T-helper 1 cell treated with Interleukin-12 subunit alpha and Interleukin-12 subunit beta and Interleukin-4 antibody, amounts not matched to agents 30 ng/mL and 1 ng/mL, for 36 hours (primary cell): Measurements from ENCODE around the gene RASGRF2. TPM values are rescaled to one million over a fixed set of nuclear protein-coding genes. Genes with fewer than 3 reads are reported as not detected.

ENCODE experiments used
- intact Hi-C: fragments of 100-400 bp; cut with micrococcal nuclease; formaldehyde crosslinking; loops from one replicate; pipeline ENCODE4 v1.15.1; 2024
- total RNA-seq: library from RNA; stranded (reverse); gene quantifications from 2 replicates; pipeline ENCODE4 v1.2.3, GENCODE V29; 2022

RASGRF2 gene
- total RNA-seq, 1 donor from 2014 or later = 10.8 TPM

- intact Hi-C loops = loop anchor here (1.0 to 5.0 kb wide), 9 partner anchors 30 to 848 kb away; partner anchors contain the start of genes RASGRF2 and ZCCHC9
Measured at GRCh38 chr5:81194633-81195334, 234.6 kb downstream of the RASGRF2 start.

- intact Hi-C loops = loop anchor here (1.0 to 5.0 kb wide), 8 partner anchors 31 to 849 kb away; partner anchors contain the start of gene ZCCHC9
Measured at GRCh38 chr5:81195335-81195929, 235.3 kb downstream of the RASGRF2 start.

GRCh38 chr5:81202655-81203054, 242.5 kb downstream of the RASGRF2 start:
- intact Hi-C loops = no loop called here

GRCh38 chr5:81203729-81204128, 243.6 kb downstream of the RASGRF2 start:
- intact Hi-C loops = no loop called here

- intact Hi-C loops = no loop called here
Measured at GRCh38 chr5:81204205-81204604, 244.0 kb downstream of the RASGRF2 start.

- intact Hi-C loops = no loop called here
Measured at GRCh38 chr5:81205058-81205457, 244.9 kb downstream of the RASGRF2 start.

GRCh38 chr5:81207009-81207408, 246.8 kb downstream of the RASGRF2 start:
- intact Hi-C loops = no loop called here

- intact Hi-C loops = no loop called here
Measured at GRCh38 chr5:81208904-81209303, 248.7 kb downstream of the RASGRF2 start.

GRCh38 chr5:81209386-81209785, 249.2 kb downstream of the RASGRF2 start:
- intact Hi-C loops = no loop called here

GRCh38 chr5:81209869-81210493, 249.8 kb downstream of the RASGRF2 start:
- intact Hi-C loops = no loop called here

- intact Hi-C loops = no loop called here
Measured at GRCh38 chr5:81212211-81212751, 252.1 kb downstream of the RASGRF2 start.

GRCh38 chr5:81213070-81213469, 252.9 kb downstream of the RASGRF2 start:
- intact Hi-C loops = no loop called here

- intact Hi-C loops = no loop called here
Measured at GRCh38 chr5:81214848-81215247, 254.7 kb downstream of the RASGRF2 start.

GRCh38 chr5:81216152-81216551, 256.0 kb downstream of the RASGRF2 start:
- intact Hi-C loops = no loop called here

GRCh38 chr5:81219389-81219788, 259.2 kb downstream of the RASGRF2 start:
- intact Hi-C loops = no loop called here

- intact Hi-C loops = no loop called here
Measured at GRCh38 chr5:81222285-81222684, 262.1 kb downstream of the RASGRF2 start.

- intact Hi-C loops = no loop called here
Measured at GRCh38 chr5:81225463-81225862, 265.3 kb downstream of the RASGRF2 start.

GRCh38 chr5:81226286-81226685, 266.1 kb downstream of the RASGRF2 start:
- intact Hi-C loops = no loop called here

- intact Hi-C loops = no loop called here
Measured at GRCh38 chr5:81226949-81227348, 266.8 kb downstream of the RASGRF2 start.

- intact Hi-C loops = no loop called here
Measured at GRCh38 chr5:81228084-81228483, 267.9 kb downstream of the RASGRF2 start.

- intact Hi-C loops = no loop called here
Measured at GRCh38 chr5:81230416-81230815, 270.3 kb downstream of the RASGRF2 start.

- intact Hi-C loops = no loop called here
Measured at GRCh38 chr5:81232464-81233079, 272.4 kb downstream of the RASGRF2 start.
